Adrenal gland (tissue), 5 donors: ENCODE measurements around the gene JAK3.

Source experiments
- CTCF ChIP-seq, 6 experiments: fragments of 450-650 bp in 4 of 6; fragments of 200-600 bp in 2 of 6; sonication (generic) in 1 of 6; IDR thresholded peaks; 1 replicate in 5 of 6; 2 replicates in 1 of 6; pipeline versions ENCODE4 v1.5.1 to v1.8.0; 2016 to 2021; ENCODE audit warnings: antibody characterized with exemption in 6 of 6, mild to moderate bottlenecking in 2 of 6, moderate library complexity in 1 of 6
- POLR2A ChIP-seq, 2 donors: fragments of 450-650 bp; IDR thresholded peaks; one replicate each; pipeline ENCODE4 v1.6.1; 2017; ENCODE audit warnings: antibody characterized with exemption in 2 of 2, mild to moderate bottlenecking in 2 of 2, moderate library complexity in 1 of 2
- donor health status: DM: no; HTN: no; CAD: no.

- TF ChIP-seq CTCF (IDR thresholded peaks at IDR 0.05) (no peak), POLR2A (IDR thresholded peaks at IDR 0.05) (no peak)
These were observed 53.4 kb downstream of the JAK3 start for GRCh38 chr19:17794412-17794730.
